Right atrium auricular region (tissue), 2 donors: ENCODE measurements around the gene VTCN1. TPM values are rescaled to one million over a fixed set of nuclear protein-coding genes. Genes with fewer than 3 reads are reported as not detected.

ENCODE experiments used
- DNase-seq: peaks from one replicate; pipeline ENCODE4 v3.0.0-alpha.2; 2019; ENCODE audit warnings: low spot score
- H3K27ac ChIP-seq, 2 donors: fragments of 200-600 bp; sonication (generic); 1 replicate in 1 of 2; 2 replicates in 1 of 2; pipeline ENCODE4 v1.5.1; 2016 to 2019
- H3K27me3 ChIP-seq, 2 donors: fragments of 200-600 bp; sonication (generic); one replicate each; pipeline versions ENCODE4 v1.5.1 to v1.6.0; 2017 to 2019
- H3K36me3 ChIP-seq: fragments of 200-600 bp; sonication (generic); one replicate; pipeline ENCODE4 v1.5.1; 2016
- H3K4me1 ChIP-seq, 2 donors: fragments of 200-600 bp; sonication (generic); one replicate each; pipeline versions ENCODE4 v1.5.1 to v1.6.0; 2017 to 2019
- H3K4me3 ChIP-seq, 2 donors: fragments of 200-600 bp; sonication (generic); 1 replicate in 1 of 2; 2 replicates in 1 of 2; pipeline ENCODE4 v1.5.1; 2017 to 2019; ENCODE audit warnings: mild to moderate bottlenecking in 1 of 2, moderate library complexity in 1 of 2
- H3K9me3 ChIP-seq, 2 donors: fragments of 200-600 bp; sonication (generic); one replicate each; pipeline ENCODE4 v1.5.1; 2019
- CTCF ChIP-seq, 2 donors: fragments of 200-600 bp; sonication (generic); IDR thresholded peaks; one replicate each; pipeline ENCODE4 v1.5.1; 2019; ENCODE audit warnings: antibody characterized with exemption in 2 of 2
- total RNA-seq, 2 donors: library from RNA; depleted of rRNA; stranded (reverse); fragments of >200 nt; gene quantifications; one replicate each; pipeline ENCODE4 v1.1.0, GENCODE V29; 2016

Gene VTCN1
- total RNA-seq, 2 donors from 2014 or later, result not detected

- TF ChIP-seq CTCF (IDR thresholded peaks at IDR 0.05), result no peak
- Histone ChIP-seq H3K4me1 (peaks cover 0 to 34% of the 10 kb centered on the region in 2 donors), H3K9me3 (no peaks in the 10 kb centered on the region), H3K27ac (peak overlapping the region in 1 of 2 donors; percentile 48), H3K36me3 (no peaks in the 10 kb centered on the region), H3K4me3 (no peak overlapping the region), H3K27me3 (no peaks in the 10 kb centered on the region)
- no peak for DNase-seq
These were observed 25.2 kb upstream of the VTCN1 start for GRCh38 chr1:117235863-117236465.

GRCh38 chr1:117232531-117232930 is 21.8 kb upstream of the VTCN1 start:
- H3K9me3 ChIP-seq, result no peaks in the 10 kb centered on the region
- no peaks in the 10 kb centered on the region for H3K36me3 ChIP-seq
- no peaks in the 10 kb centered on the region for H3K27me3 ChIP-seq
- H3K4me3 ChIP-seq, result no peak overlapping the region
- H3K27ac ChIP-seq, result peak overlapping the region; percentile 81 to 88
- no peak for DNase-seq
- peaks cover 0 to 29% of the 10 kb centered on the region in 2 donors for H3K4me1 ChIP-seq
- no peak for TF ChIP-seq CTCF (IDR thresholded peaks at IDR 0.05)

GRCh38 chr1:117231748-117232373 is 21.1 kb upstream of the VTCN1 start:
- Histone ChIP-seq H3K27ac (peak overlapping the region; percentile 81 to 88), H3K36me3 (no peaks in the 10 kb centered on the region), H3K9me3 (no peaks in the 10 kb centered on the region), H3K27me3 (no peaks in the 10 kb centered on the region), H3K4me1 (peaks cover 0 to 22% of the 10 kb centered on the region in 2 donors), H3K4me3 (no peak overlapping the region)
- no peak for TF ChIP-seq CTCF (IDR thresholded peaks at IDR 0.05)
- DNase-seq, result no peak

- Histone ChIP-seq H3K9me3 (no peaks in the 10 kb centered on the region), H3K4me3 (no peak overlapping the region), H3K27me3 (no peaks in the 10 kb centered on the region), H3K4me1 (peaks cover 0 to 19% of the 10 kb centered on the region in 2 donors), H3K36me3 (no peaks in the 10 kb centered on the region), H3K27ac (peak overlapping the region in 1 of 2 donors; percentile 81)
- no peak for DNase-seq
- TF ChIP-seq CTCF (IDR thresholded peaks at IDR 0.05), result no peak
These were observed 20.6 kb upstream of the VTCN1 start for GRCh38 chr1:117231312-117231711.

GRCh38 chr1:117229217-117229616 is 18.5 kb upstream of the VTCN1 start:
- no peak for DNase-seq
- H3K4me1 ChIP-seq, result peaks cover 0 to 19% of the 10 kb centered on the region in 2 donors
- H3K36me3 ChIP-seq, result no peaks in the 10 kb centered on the region
- H3K9me3 ChIP-seq, result no peaks in the 10 kb centered on the region
- H3K27ac ChIP-seq, result no peak overlapping the region
- no peak overlapping the region for H3K4me3 ChIP-seq
- no peak for TF ChIP-seq CTCF (IDR thresholded peaks at IDR 0.05)
- H3K27me3 ChIP-seq, result no peaks in the 10 kb centered on the region
